Endothelial cell of umbilical vein (primary cell): Measurements from ENCODE around the gene STMN3. TPM values are rescaled to one million over a fixed set of nuclear protein-coding genes. Genes with fewer than 3 reads are reported as not detected.

Experiments used
- BruUV-seq: library from RNA; stranded (reverse); fragments of 400-500 nt; replicated peaks from 2 replicates; lab custom pipeline; 2021; lab: Mats Ljungman, UMichigan
- CTCF ChIA-PET: fragments of 300-600, 350-600 bp; sonication (Branson Sonifier 250); formaldehyde crosslinking; loops from one replicate; lab custom pipeline; 2021; ENCODE audit warnings: antibody characterized with exemption, inconsistent platforms; lab: Charles Lee
- POLR2A ChIA-PET: fragments of 300-600, 350-600 bp; sonication (Branson Sonifier 250); formaldehyde crosslinking; loops from one replicate; lab custom pipeline; 2021; ENCODE audit warnings: antibody characterized with exemption, inconsistent platforms; lab: Charles Lee
- DNase-seq: peaks from one replicate; pipeline ENCODE4 v3.0.0-alpha.2; 2011; ENCODE audit warnings: low read depth, low spot score
- FAIRE-seq: peaks from 2 replicates; lab custom pipeline; 2011; peaks lifted over from hg19 to GRCh38; lab: Jason Lieb, UNC
- H2AFZ ChIP-seq: 2 replicates; pipeline ENCODE4 v1.6.0; 2012; ENCODE audit warnings: low read depth, low read length, control low read depth, inconsistent platforms
- H3K27ac ChIP-seq: 2 replicates; pipeline ENCODE4 v1.5.1; 2011; ENCODE audit warnings: low read depth, mild to moderate bottlenecking, control low read depth, low read length, moderate library complexity; ENCODE audit not compliant: insufficient read depth
- H3K27me3 ChIP-seq, 2 experiments: 2 replicates each; pipeline versions ENCODE4 v1.6.0 to v1.6.1; 2011; ENCODE audit warnings: low read length in 2 of 2, mixed read lengths in 1 of 2; ENCODE audit not compliant: control insufficient read depth in 2 of 2, insufficient read depth in 2 of 2
- H3K36me3 ChIP-seq, 2 experiments: 2 replicates in 1 of 2; 3 replicates in 1 of 2; pipeline ENCODE4 v1.5.1; 2011; ENCODE audit warnings: low read length in 2 of 2, mild to moderate bottlenecking in 1 of 2, moderate library complexity in 1 of 2; ENCODE audit not compliant: control insufficient read depth in 2 of 2, insufficient read depth in 2 of 2; ENCODE audit errors: extremely low read depth in 1 of 2
- H3K4me1 ChIP-seq: 3 replicates; pipeline ENCODE4 v1.5.1; 2011; ENCODE audit warnings: mild to moderate bottlenecking, low read length; ENCODE audit not compliant: control insufficient read depth, insufficient read depth; ENCODE audit errors: extremely low read depth
- H3K4me2 ChIP-seq: 2 replicates; pipeline ENCODE4 v1.6.1; 2011; ENCODE audit warnings: low read length, control low read depth, mixed read lengths; ENCODE audit not compliant: insufficient read depth
- H3K4me3 ChIP-seq, 3 experiments: fragments of 200-600 bp in 1 of 3; sonication (generic), shearing (Covaris generic) in 1 of 3; replicated peaks in 1 of 3; 2 replicates each; pipeline ENCODE4 v1.5.1; 2011 to 2016; ENCODE audit warnings: control low read depth in 3 of 3, low read length in 3 of 3, mild to moderate bottlenecking in 2 of 3, inconsistent platforms in 1 of 3, low read depth in 1 of 3, moderate library complexity in 1 of 3; ENCODE audit not compliant: insufficient read depth in 1 of 3
- H3K79me2 ChIP-seq: 2 replicates; pipeline ENCODE4 v1.6.0; 2012; ENCODE audit warnings: low read length, inconsistent platforms; ENCODE audit not compliant: control insufficient read depth, insufficient read depth
- H3K9ac ChIP-seq: replicated peaks from 2 replicates; pipeline ENCODE3; 2011; ENCODE audit warnings: low read length, control low read depth; ENCODE audit not compliant: insufficient read depth; ENCODE audit errors: extremely low read depth
- H3K9me1 ChIP-seq: replicated peaks from 3 replicates; pipeline ENCODE4 v1.6.0; 2011; ENCODE audit warnings: mild to moderate bottlenecking, low read length; ENCODE audit not compliant: control insufficient read depth, insufficient read depth; ENCODE audit errors: extremely low read depth
- H3K9me3 ChIP-seq: replicated peaks from 2 replicates; pipeline ENCODE4 v1.5.1; 2012; ENCODE audit warnings: low read length, inconsistent platforms; ENCODE audit not compliant: control insufficient read depth, insufficient read depth
- H4K20me1 ChIP-seq: replicated peaks from 2 replicates; pipeline ENCODE3; 2011; ENCODE audit warnings: mild to moderate bottlenecking, low read length; ENCODE audit not compliant: control insufficient read depth, insufficient read depth; ENCODE audit errors: extremely low read depth
- EZH2 ChIP-seq: IDR thresholded peaks from 2 replicates; pipeline ENCODE4 v1.6.1; 2012; ENCODE audit warnings: borderline replicate concordance, low read depth, mild to moderate bottlenecking, moderate library complexity, low read length, inconsistent platforms; ENCODE audit not compliant: severe bottlenecking
- MYC ChIP-seq: IDR thresholded peaks from one replicate; pipeline ENCODE4 v1.6.1; 2011; ENCODE audit warnings: mild to moderate bottlenecking, low read depth, low read length
- dilution Hi-C: fragments of 300-500 bp; cut with MboI; formaldehyde crosslinking; loops from one replicate; pipeline ENCODE4 v1.15.0; 2019; ENCODE audit warnings: low sequenced_read_pairs; ENCODE audit not compliant: extremely low pct_ligation_motif_present
- intact Hi-C: fragments of 100-400 bp; cut with micrococcal nuclease; formaldehyde crosslinking; loops from one replicate; pipeline ENCODE4 v1.10.0; 2022
- polyA plus RNA-seq, 4 experiments: library from polyadenylated mRNA; depleted of rRNA in 3 of 4; stranded (reverse) in 3 of 4; unstranded in 1 of 4; fragments of >200 nt; gene quantifications; 2 replicates each; pipeline versions ENCODE4 v1.2.1 to v1.2.3, GENCODE V29; 2011 to 2012; ENCODE audit warnings: missing spikeins in 1 of 4
- total RNA-seq: library from RNA; stranded (reverse); gene quantifications from 2 replicates; pipeline ENCODE4 v1.2.3, GENCODE V29; 2021
- TF ChIP-seq, protein P1 (sequence below), 2 donors: IDR thresholded peaks; 1 replicate in 1 of 2; 2 replicates in 1 of 2; pipeline ENCODE4 v1.5.1; 2011; ENCODE audit warnings: low read length in 2 of 2, mild to moderate bottlenecking in 2 of 2, moderate library complexity in 2 of 2, control low read depth in 1 of 2, inconsistent platforms in 1 of 2, low read depth in 1 of 2; ENCODE audit not compliant: insufficient read depth in 1 of 2; ENCODE audit errors: extremely low read depth in 1 of 2

The STMN3 gene
- total and polyA plus RNA-seq, 2 donors (not counting 3 experiments of a cell fraction or from before 2014, with no cell fraction given): 1.7 to 4.7 TPM

DNA sequence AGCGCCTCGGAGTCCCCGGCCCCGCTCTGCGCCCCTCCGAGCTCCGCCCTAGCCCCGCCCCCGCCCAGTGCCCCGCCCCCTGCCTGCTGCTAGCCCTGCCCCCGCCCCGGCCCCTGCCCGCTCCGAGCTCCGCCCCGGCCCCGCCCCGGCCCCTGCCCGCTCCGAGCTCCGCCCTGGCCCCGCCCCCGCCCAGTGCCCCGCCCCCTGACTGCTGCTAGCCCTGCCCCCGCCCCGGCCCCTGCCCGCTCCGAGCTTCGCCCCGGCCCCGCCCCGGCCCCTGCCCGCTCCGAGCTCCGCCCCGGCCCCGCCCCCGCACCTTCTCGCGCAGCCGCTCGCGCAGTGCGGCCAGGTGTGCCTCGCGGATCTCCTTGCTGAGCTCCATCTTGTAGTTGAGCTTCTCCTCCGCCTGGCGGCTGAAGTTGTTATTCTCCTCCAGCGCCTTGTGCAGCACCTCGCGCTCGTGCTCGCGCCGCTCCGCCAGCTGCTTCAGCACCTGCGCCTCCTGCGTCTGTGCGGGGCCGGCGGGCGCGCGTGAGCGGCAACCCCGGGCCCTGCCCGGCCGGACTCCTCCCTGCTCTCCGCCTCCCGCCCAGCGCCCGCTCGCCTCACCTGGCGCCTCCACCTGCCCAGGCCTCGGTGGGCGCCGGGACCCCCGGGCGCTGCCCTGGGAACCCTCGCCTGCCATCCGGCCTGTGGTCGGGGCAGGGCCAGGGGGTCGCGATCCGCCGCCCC is 11.3 kb downstream of the STMN3 start:
- TF ChIP-seq MYC (no peak), EZH2 (no peak)
- TF ChIP-seq, protein P1, sequence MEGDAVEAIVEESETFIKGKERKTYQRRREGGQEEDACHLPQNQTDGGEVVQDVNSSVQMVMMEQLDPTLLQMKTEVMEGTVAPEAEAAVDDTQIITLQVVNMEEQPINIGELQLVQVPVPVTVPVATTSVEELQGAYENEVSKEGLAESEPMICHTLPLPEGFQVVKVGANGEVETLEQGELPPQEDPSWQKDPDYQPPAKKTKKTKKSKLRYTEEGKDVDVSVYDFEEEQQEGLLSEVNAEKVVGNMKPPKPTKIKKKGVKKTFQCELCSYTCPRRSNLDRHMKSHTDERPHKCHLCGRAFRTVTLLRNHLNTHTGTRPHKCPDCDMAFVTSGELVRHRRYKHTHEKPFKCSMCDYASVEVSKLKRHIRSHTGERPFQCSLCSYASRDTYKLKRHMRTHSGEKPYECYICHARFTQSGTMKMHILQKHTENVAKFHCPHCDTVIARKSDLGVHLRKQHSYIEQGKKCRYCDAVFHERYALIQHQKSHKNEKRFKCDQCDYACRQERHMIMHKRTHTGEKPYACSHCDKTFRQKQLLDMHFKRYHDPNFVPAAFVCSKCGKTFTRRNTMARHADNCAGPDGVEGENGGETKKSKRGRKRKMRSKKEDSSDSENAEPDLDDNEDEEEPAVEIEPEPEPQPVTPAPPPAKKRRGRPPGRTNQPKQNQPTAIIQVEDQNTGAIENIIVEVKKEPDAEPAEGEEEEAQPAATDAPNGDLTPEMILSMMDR (IDR thresholded peaks at IDR 0.05; ENCODE audit: extremely low read depth in 1 of 2, insufficient read depth in 1 of 2, low read depth in 1 of 2, low read length in 2 of 2): peak in 1 of 2 donors; percentile 37
- no TSS peak for BruUV-seq
- Histone ChIP-seq H2AFZ (peak overlapping the region; percentile 84), H3K27ac (no peak overlapping the region), H3K4me3 (peak overlapping the region; percentile 11 to 50 (median 20)), H3K4me2 (peak overlapping the region; percentile 80), H3K36me3 (no peaks in the 10 kb centered on the region), H3K27me3 (no peaks in the 10 kb centered on the region), H3K9me1 (no peaks in the 10 kb centered on the region), H3K9ac (peak overlapping the region; percentile 32), H3K79me2 (no peaks in the 10 kb centered on the region), H3K4me1 (peaks cover 2% of the 10 kb centered on the region), H3K9me3 (no peaks in the 10 kb centered on the region), H4K20me1 (no peaks in the 10 kb centered on the region)
- peak; percentile 57 for DNase-seq
- ChIA-PET POLR2A (interaction anchor here (0.6 to 1.6 kb wide), 7 partner anchors 9 to 68 kb away, joined by 3 to 6 read pairs (median 5); partner anchors contain the start of genes GMEB2, HELZ2 and RTEL1), CTCF (interaction anchor here (0.7 to 2.5 kb wide), 19 partner anchors 10 to 416 kb away, joined by 3 to 14 read pairs (median 4); partner anchors contain the start of genes ARFRP1, GMEB2, PTK6 and RTEL1)
- dilution Hi-C loops: no loop called here
- intact Hi-C loops: no loop called here
- peak; percentile 90 for FAIRE-seq
